Lower lobe of right lung (tissue), 2 donors: Measurements from ENCODE around the gene ISG15. TPM values are rescaled to one million over a fixed set of nuclear protein-coding genes. Genes with fewer than 3 reads are reported as not detected.

Source experiments
- ATAC-seq, 2 donors: fragments of 200-7000 bp; cut with Tn5 transposase; one replicate each; pipeline ENCODE4 v1.9.1; 2020 to 2022; ENCODE audit warnings: mild to moderate bottlenecking in 2 of 2, moderate library complexity in 2 of 2
- DNase-seq: peaks from one replicate; pipeline ENCODE4 v3.0.0-alpha.2; 2020
- H3K27ac ChIP-seq: fragments of 200-600 bp; one replicate; pipeline ENCODE4 v1.8.0; 2022
- H3K27me3 ChIP-seq: fragments of 200-600 bp; one replicate; pipeline ENCODE4 v1.8.0; 2022; ENCODE audit warnings: low read depth
- H3K36me3 ChIP-seq: fragments of 200-600 bp; one replicate; pipeline ENCODE4 v1.8.0; 2022; ENCODE audit warnings: mild to moderate bottlenecking
- H3K4me1 ChIP-seq: fragments of 200-600 bp; one replicate; pipeline ENCODE4 v1.8.0; 2022
- H3K4me3 ChIP-seq: fragments of 200-600 bp; one replicate; pipeline ENCODE4 v1.8.0; 2022; ENCODE audit warnings: mild to moderate bottlenecking
- H3K9me3 ChIP-seq: fragments of 200-600 bp; one replicate; pipeline ENCODE4 v1.8.0; 2022
- intact Hi-C: fragments of 100-400 bp; cut with DNase I; formaldehyde crosslinking; loops from one replicate; pipeline ENCODE4 v1.11.0; 2022
- total RNA-seq: library from RNA; stranded (reverse); fragmentation: NEBNext Ultra II Directional; extraction: Animal tissue kit (Norgen Biotek cat#: 25700); gene quantifications from one replicate; pipeline ENCODE4 v1.2.1, GENCODE V29; 2021
- TF ChIP-seq, protein P1 (sequence below): fragments of 200-600 bp; IDR thresholded peaks from one replicate; pipeline ENCODE4 v1.8.0; 2022; ENCODE audit warnings: antibody characterized with exemption, mild to moderate bottlenecking
- donor health status: DM: no; HTN: yes; CAD: no; lungs with severe emphysema.

Gene ISG15
- total RNA-seq, 1 donor from 2014 or later, result 76.9 TPM

DNA sequence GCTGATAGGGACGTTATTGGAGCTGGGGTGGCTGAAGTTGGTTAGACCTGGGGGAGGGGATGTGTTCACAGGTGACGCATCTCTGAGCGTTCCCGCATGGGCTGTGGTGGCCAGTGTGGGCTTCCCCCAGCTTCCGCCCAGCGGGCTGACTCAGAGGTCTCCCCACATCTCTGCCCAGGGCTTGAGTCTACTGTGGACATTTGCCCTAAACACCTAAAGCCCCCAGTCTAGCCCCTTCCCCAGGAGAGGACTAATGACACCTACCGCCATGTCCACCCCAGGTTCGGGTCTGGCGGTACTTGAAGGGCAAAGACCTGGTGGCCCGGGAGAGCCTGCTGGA, 8.6 kb downstream of the ISG15 start:
- DNase-seq (no peak), ATAC-seq (no peak)
- Histone ChIP-seq H3K9me3 (no peaks in the 10 kb centered on the region), H3K4me3 (peak overlapping the region; percentile 77), H3K36me3 (no peaks in the 10 kb centered on the region), H3K27me3 (no peaks in the 10 kb centered on the region), H3K27ac (no peak overlapping the region), H3K4me1 (peaks cover 57% of the 10 kb centered on the region)
- TF ChIP-seq, protein P1, sequence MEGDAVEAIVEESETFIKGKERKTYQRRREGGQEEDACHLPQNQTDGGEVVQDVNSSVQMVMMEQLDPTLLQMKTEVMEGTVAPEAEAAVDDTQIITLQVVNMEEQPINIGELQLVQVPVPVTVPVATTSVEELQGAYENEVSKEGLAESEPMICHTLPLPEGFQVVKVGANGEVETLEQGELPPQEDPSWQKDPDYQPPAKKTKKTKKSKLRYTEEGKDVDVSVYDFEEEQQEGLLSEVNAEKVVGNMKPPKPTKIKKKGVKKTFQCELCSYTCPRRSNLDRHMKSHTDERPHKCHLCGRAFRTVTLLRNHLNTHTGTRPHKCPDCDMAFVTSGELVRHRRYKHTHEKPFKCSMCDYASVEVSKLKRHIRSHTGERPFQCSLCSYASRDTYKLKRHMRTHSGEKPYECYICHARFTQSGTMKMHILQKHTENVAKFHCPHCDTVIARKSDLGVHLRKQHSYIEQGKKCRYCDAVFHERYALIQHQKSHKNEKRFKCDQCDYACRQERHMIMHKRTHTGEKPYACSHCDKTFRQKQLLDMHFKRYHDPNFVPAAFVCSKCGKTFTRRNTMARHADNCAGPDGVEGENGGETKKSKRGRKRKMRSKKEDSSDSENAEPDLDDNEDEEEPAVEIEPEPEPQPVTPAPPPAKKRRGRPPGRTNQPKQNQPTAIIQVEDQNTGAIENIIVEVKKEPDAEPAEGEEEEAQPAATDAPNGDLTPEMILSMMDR, result no peak
- intact Hi-C loops, result no loop called here

DNA sequence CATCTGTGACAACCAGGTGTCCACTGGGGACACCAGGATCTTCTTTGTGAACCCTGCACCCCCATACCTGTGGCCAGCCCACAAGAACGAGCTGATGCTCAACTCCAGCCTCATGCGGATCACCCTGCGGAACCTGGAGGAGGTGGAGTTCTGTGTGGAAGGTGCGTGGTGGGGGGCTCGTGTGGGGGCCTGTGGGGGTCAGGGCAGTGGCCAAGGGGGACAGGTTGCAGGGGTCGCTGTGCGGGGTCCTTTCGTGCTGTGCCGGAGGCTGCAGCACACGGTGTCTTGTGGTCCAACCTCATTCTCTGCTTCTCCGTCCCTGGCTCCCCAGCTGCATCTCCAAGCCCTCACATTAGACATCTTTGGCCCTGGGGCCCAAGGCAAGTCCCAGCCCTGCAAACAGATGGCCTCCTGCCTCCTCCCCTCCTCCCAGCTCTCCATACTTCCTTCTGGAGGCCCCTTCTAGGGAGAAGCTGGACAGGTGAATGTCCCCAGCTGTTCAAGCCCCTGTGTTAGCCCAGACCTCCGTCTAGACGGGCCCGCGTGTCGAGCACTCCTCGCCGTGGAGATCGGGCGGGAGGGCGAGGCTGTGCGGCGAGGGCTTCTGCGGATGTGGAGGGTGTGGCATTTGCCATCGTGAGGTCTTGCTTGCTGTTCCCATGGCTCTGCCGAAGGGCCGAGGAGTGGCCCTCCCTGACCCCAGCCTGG, 9.2 kb downstream of the ISG15 start:
- H3K9me3 ChIP-seq, result no peaks in the 10 kb centered on the region
- H3K27me3 ChIP-seq, result no peaks in the 10 kb centered on the region
- H3K4me1 ChIP-seq, result peaks cover 58% of the 10 kb centered on the region
- H3K4me3 ChIP-seq, result no peak overlapping the region
- ATAC-seq, result no peak
- H3K36me3 ChIP-seq, result no peaks in the 10 kb centered on the region
- intact Hi-C loops, result no loop called here
- no peak for DNase-seq
- TF ChIP-seq, protein P1, result no peak
- no peak overlapping the region for H3K27ac ChIP-seq

DNA sequence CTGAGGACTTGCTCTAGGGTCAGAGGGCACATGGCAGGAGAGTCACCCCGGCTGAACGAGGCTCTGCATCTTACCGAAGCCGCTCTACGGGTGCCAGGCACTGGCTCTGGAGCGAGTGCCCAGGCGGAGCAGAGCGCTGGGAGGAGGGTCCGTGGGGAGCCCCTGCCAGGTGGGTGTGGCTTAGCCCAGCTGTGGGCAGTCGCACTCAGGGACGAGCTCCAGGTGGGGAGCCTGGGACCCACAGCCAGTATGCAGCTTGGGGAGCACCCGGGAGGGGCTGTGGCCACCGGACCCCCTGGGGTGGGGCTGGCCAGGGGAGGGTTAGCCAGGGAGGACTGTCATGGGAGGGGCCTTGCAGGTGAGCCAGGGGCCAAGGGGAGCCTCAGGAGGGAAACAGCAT, 10.4 kb downstream of the ISG15 start:
- H3K4me3 ChIP-seq, result no peak overlapping the region
- peak overlapping the region; percentile 83 for H3K27ac ChIP-seq
- TF ChIP-seq, protein P1, result no peak
- DNase-seq (no peak), ATAC-seq (no peak)
- peaks cover 58% of the 10 kb centered on the region for H3K4me1 ChIP-seq
- H3K9me3 ChIP-seq, result no peaks in the 10 kb centered on the region
- no peaks in the 10 kb centered on the region for H3K27me3 ChIP-seq
- intact Hi-C loops, result no loop called here
- H3K36me3 ChIP-seq, result no peaks in the 10 kb centered on the region

DNA sequence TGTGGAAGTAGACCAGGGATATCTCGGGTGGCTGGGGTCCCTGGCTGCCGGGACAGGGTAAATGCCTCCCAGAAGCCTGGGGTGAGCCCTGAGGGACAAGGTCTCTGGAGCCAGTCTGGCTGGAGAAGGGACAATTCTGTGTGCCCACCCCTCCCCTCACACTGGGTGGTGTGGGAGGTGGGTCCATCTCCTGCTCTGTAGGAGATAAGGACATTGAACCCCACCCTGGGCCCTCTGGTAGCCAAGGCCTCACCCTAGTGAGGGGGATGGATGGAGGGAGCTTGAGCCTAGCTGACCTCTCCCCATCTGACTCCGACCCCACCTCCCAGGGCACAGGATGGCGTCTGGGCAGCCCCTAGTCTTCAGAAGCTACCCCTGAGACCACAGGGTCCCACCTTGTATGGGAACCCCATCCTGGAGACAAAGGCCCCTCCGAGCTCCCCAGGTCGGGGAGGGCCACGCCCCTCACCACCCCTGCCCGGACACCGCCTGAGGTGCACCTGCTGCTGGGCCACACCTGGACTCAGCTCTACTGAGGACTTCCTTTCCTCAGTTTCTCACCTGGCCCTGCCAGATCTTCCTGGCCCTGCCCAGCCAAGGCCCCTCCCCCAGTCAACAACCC, 11.0 kb downstream of the ISG15 start:
- Histone ChIP-seq H3K27me3 (no peaks in the 10 kb centered on the region), H3K36me3 (no peaks in the 10 kb centered on the region), H3K4me3 (peak overlapping the region; percentile 48), H3K27ac (peak overlapping the region; percentile 83), H3K9me3 (no peaks in the 10 kb centered on the region), H3K4me1 (peaks cover 53% of the 10 kb centered on the region)
- DNase-seq, result no peak
- intact Hi-C loops, result no loop called here
- TF ChIP-seq, protein P1, result no peak
- no peak for ATAC-seq

DNA sequence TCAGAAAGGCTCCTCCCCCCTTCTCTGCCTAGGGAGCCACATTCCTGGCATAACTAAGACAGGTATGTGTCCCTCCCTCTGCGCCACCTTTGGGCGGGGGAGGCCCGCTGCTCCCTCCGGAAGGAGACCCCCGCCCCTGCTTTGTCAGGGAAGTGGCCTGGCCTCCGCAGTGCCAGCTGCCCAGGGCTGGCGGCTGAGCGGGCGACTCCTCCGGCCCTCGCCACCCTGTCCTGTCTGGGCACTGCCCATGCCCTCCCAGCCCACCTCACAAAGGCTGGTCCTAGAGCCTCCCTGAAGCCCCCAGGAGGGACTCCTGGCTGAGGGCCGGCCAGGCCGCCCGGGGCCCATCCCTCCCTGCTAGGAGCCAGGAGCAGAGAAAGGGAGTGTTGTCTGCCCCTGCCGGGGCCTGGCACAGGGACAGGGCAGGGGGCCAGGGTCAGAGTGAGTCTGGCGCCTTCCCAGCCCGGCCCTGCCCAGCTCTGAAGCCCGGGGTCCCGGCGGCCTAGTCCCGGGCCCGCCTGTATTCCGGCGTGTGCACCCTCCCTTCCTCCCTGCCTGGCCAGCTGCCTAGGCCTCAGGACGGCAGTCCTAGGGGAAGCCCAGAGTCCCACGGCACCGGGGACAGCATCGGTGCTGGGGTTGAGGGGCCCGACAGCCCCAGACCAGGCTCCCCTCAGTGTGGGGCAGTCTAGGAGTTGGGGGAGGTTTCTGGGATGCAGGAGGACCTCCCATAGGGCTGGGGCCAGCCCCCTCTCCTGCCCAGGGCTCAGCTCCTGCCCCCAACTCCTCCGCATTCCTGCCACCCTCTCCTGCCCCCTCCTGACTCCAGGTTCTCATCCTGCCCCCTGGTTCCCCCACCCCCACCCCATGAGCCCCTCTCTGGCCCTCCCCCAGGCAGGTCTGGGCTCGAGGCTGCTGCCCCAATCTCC, 11.7 kb downstream of the ISG15 start:
- H3K27ac ChIP-seq, result peak overlapping the region; percentile 83
- peaks cover 53% of the 10 kb centered on the region for H3K4me1 ChIP-seq
- no peaks in the 10 kb centered on the region for H3K9me3 ChIP-seq
- H3K4me3 ChIP-seq, result peak overlapping the region; percentile 48
- ATAC-seq (peak; percentile 83), DNase-seq (peak; percentile 88)
- H3K27me3 ChIP-seq, result no peaks in the 10 kb centered on the region
- intact Hi-C loops, result no loop called here
- TF ChIP-seq, protein P1, result no peak
- H3K36me3 ChIP-seq, result no peaks in the 10 kb centered on the region
